CD4-positive, alpha-beta T cell treated with Interleukin-6 at 100 ng/mL for 8 hours (primary cell): ENCODE data around the gene LITAF.
"Not testable (repeated sequence)": the region's sequence is repeated elsewhere in the genome, so short reads cannot be mapped to it uniquely, and the experiment has no call there.

Experiments
- DNase-seq: peaks from one replicate; pipeline ENCODE4 v3.0.0-alpha.2; 2020; ENCODE audit warnings: mixed read lengths, low spot score

Gene LITAF

GRCh38 chr16:11597235-11598095 is 10.7 kb upstream of the LITAF start:
- no peak for DNase-seq

- DNase-seq, result no peak
Measured at GRCh38 chr16:11596572-11597226, 10.0 kb upstream of the LITAF start.

GRCh38 chr16:11593581-11593980 is 6.9 kb upstream of the LITAF start:
- no peak for DNase-seq

GRCh38 chr16:11593076-11593475 is 6.4 kb upstream of the LITAF start:
- DNase-seq, result not testable (repeated sequence)

GRCh38 chr16:11591630-11592029 is 4.9 kb upstream of the LITAF start:
- DNase-seq, result not testable (repeated sequence)

- DNase-seq, result no peak
Measured at GRCh38 chr16:11589198-11589550, 2.5 kb upstream of the LITAF start.

- no peak for DNase-seq
Measured at GRCh38 chr16:11588321-11589197, 1.8 kb upstream of the LITAF start.

GRCh38 chr16:11587643-11588247 is 1.0 kb upstream of the LITAF start:
- DNase-seq, result no peak

- no peak for DNase-seq
Measured at GRCh38 chr16:11586378-11586855, 302 bp downstream of the LITAF start.

GRCh38 chr16:11585460-11586377 is 1.0 kb downstream of the LITAF start:
- no peak for DNase-seq

- DNase-seq, result peak; percentile 25
Measured at GRCh38 chr16:11583889-11584565, 2.7 kb downstream of the LITAF start.

GRCh38 chr16:11583166-11583565 is 3.6 kb downstream of the LITAF start:
- no peak for DNase-seq

GRCh38 chr16:11582157-11582814 is 4.4 kb downstream of the LITAF start:
- DNase-seq, result no peak

GRCh38 chr16:11581678-11582077 is 5.0 kb downstream of the LITAF start:
- DNase-seq, result peak; percentile 20

- DNase-seq, result no peak
Measured at GRCh38 chr16:11580451-11581086, 6.2 kb downstream of the LITAF start.

GRCh38 chr16:11577290-11577660 is 9.4 kb downstream of the LITAF start:
- DNase-seq, result not testable (repeated sequence)

- no peak for DNase-seq
Measured at GRCh38 chr16:11576427-11577289, 10.1 kb downstream of the LITAF start.

- DNase-seq, result no peak
Measured at GRCh38 chr16:11575223-11575589, 11.5 kb downstream of the LITAF start.
